Measurements from ENCODE around the gene XRCC6. TPM values are rescaled to one million over a fixed set of nuclear protein-coding genes. Genes with fewer than 3 reads are reported as not detected.
A peak's percentile ranks its signal among the peaks of the same experiment; 100 is the strongest.
"Not testable (repeated sequence)": the region's sequence is repeated elsewhere in the genome, so short reads cannot be mapped to it uniquely, and the experiment has no call there.

The XRCC6 gene
- total and polyA plus RNA-seq, 2 donors = 126 to 371 TPM

GRCh38 chr22:41682033-41682807 lies 61.1 kb downstream of the XRCC6 start:
- peak; percentile 59 to 87 (median 73) for DNase-seq (ENCODE audit: low read depth in 6 of 9, low spot score in 9 of 9)
- Histone ChIP-seq H3K27me3 (ENCODE audit: control insufficient read depth in 2 of 2, insufficient read depth in 1 of 2, low read length in 1 of 2) (no peaks in the 10 kb centered on the region), H3K9me3 (ENCODE audit: control insufficient read depth in 2 of 2, insufficient read depth in 1 of 2, low read length in 1 of 2) (no peaks in the 10 kb centered on the region), H3K4me3 (ENCODE audit: low read length in 2 of 2) (peak overlapping the region; percentile 59 to 63), H3K4me1 (ENCODE audit: control insufficient read depth in 2 of 2, insufficient read depth in 2 of 2, low read length in 2 of 2) (peaks cover 2 to 8% of the 10 kb centered on the region in 2 donors), H3K27ac (ENCODE audit: low read depth in 1 of 2, low read length in 1 of 2) (peak overlapping the region; percentile 76 to 87), H3K36me3 (ENCODE audit: control insufficient read depth in 2 of 2, insufficient read depth in 2 of 2, low read length in 1 of 2) (peaks cover 23 to 31% of the 10 kb centered on the region in 2 donors)
- 33% methylated on average over 50 of the region's 50 CpGs for WGBS

- Histone ChIP-seq H3K36me3 (ENCODE audit: control insufficient read depth in 2 of 2, insufficient read depth in 2 of 2, low read length in 1 of 2) (peaks cover 17 to 25% of the 10 kb centered on the region in 2 donors), H3K4me3 (ENCODE audit: low read length in 2 of 2) (peak overlapping the region in 1 of 2 donors; percentile 63), H3K9me3 (ENCODE audit: control insufficient read depth in 2 of 2, insufficient read depth in 1 of 2, low read length in 1 of 2) (peaks cover 0 to under 1% of the 10 kb centered on the region in 2 donors), H3K27ac (ENCODE audit: low read depth in 1 of 2, low read length in 1 of 2) (peak overlapping the region in 1 of 2 donors; percentile 87), H3K4me1 (ENCODE audit: control insufficient read depth in 2 of 2, insufficient read depth in 2 of 2, low read length in 2 of 2) (peaks cover 9 to 16% of the 10 kb centered on the region in 2 donors), H3K27me3 (ENCODE audit: control insufficient read depth in 2 of 2, insufficient read depth in 1 of 2, low read length in 1 of 2) (no peaks in the 10 kb centered on the region)
- no peak for DNase-seq (ENCODE audit: low read depth in 6 of 9, low spot score in 9 of 9)
- WGBS = 95% methylated on average over 9 of the region's 9 CpGs
Observed at GRCh38 chr22:41683052-41683451, 62.0 kb downstream of the XRCC6 start.

- peaks cover 0 to 6% of the 10 kb centered on the region in 2 donors for H3K9me3 ChIP-seq (ENCODE audit: control insufficient read depth in 2 of 2, insufficient read depth in 1 of 2, low read length in 1 of 2)
- peaks cover 10 to 17% of the 10 kb centered on the region in 2 donors for H3K4me1 ChIP-seq (ENCODE audit: control insufficient read depth in 2 of 2, insufficient read depth in 2 of 2, low read length in 2 of 2)
- peaks cover 11 to 19% of the 10 kb centered on the region in 2 donors for H3K36me3 ChIP-seq (ENCODE audit: control insufficient read depth in 2 of 2, insufficient read depth in 2 of 2, low read length in 1 of 2)
- no peak for DNase-seq (ENCODE audit: low read depth in 6 of 9, low spot score in 9 of 9)
- no peak overlapping the region for H3K27ac ChIP-seq (ENCODE audit: low read depth in 1 of 2, low read length in 1 of 2)
- no peak overlapping the region for H3K4me3 ChIP-seq (ENCODE audit: low read length in 2 of 2)
- 94% methylated on average over 3 of the region's 3 CpGs for WGBS
- no peaks in the 10 kb centered on the region for H3K27me3 ChIP-seq (ENCODE audit: control insufficient read depth in 2 of 2, insufficient read depth in 1 of 2, low read length in 1 of 2)
Observed at GRCh38 chr22:41683616-41684015, 62.5 kb downstream of the XRCC6 start.

- Histone ChIP-seq H3K27ac (ENCODE audit: low read depth in 1 of 2, low read length in 1 of 2) (no peak overlapping the region), H3K36me3 (ENCODE audit: control insufficient read depth in 2 of 2, insufficient read depth in 2 of 2, low read length in 1 of 2) (peaks cover 6 to 14% of the 10 kb centered on the region in 2 donors), H3K4me3 (ENCODE audit: low read length in 2 of 2) (no peak overlapping the region), H3K27me3 (ENCODE audit: control insufficient read depth in 2 of 2, insufficient read depth in 1 of 2, low read length in 1 of 2) (no peaks in the 10 kb centered on the region), H3K4me1 (ENCODE audit: control insufficient read depth in 2 of 2, insufficient read depth in 2 of 2, low read length in 2 of 2) (peaks cover 10 to 21% of the 10 kb centered on the region in 2 donors), H3K9me3 (ENCODE audit: control insufficient read depth in 2 of 2, insufficient read depth in 1 of 2, low read length in 1 of 2) (peaks cover 0 to 7% of the 10 kb centered on the region in 2 donors)
- WGBS = 95% methylated on average over 4 of the region's 4 CpGs
- DNase-seq (ENCODE audit: low read depth in 6 of 9, low spot score in 9 of 9) = no peak
Observed at GRCh38 chr22:41684194-41684593, 63.1 kb downstream of the XRCC6 start.

- H3K9me3 ChIP-seq (ENCODE audit: control insufficient read depth in 2 of 2, insufficient read depth in 1 of 2, low read length in 1 of 2); H3K4me3 ChIP-seq (ENCODE audit: low read length in 2 of 2); H3K27ac ChIP-seq (ENCODE audit: low read depth in 1 of 2, low read length in 1 of 2); H3K27me3 ChIP-seq (ENCODE audit: control insufficient read depth in 2 of 2, insufficient read depth in 1 of 2, low read length in 1 of 2); DNase-seq (ENCODE audit: low read depth in 6 of 9, low spot score in 9 of 9); H3K36me3 ChIP-seq (ENCODE audit: control insufficient read depth in 2 of 2, insufficient read depth in 2 of 2, low read length in 1 of 2): not testable (repeated sequence)
- peaks cover 8 to 20% of the 10 kb centered on the region in 2 donors for H3K4me1 ChIP-seq (ENCODE audit: control insufficient read depth in 2 of 2, insufficient read depth in 2 of 2, low read length in 2 of 2)
- 98% methylated on average over 11 of the region's 11 CpGs for WGBS
Observed at GRCh38 chr22:41686890-41687289, 65.8 kb downstream of the XRCC6 start.

GRCh38 chr22:41687901-41688364 lies 66.8 kb downstream of the XRCC6 start:
- under 1% methylated on average over 20 of the region's 20 CpGs for WGBS
- Histone ChIP-seq H3K27ac (ENCODE audit: low read depth in 1 of 2, low read length in 1 of 2) (peak overlapping the region; percentile 98 to 99), H3K4me3 (ENCODE audit: low read length in 2 of 2) (peak overlapping the region; percentile 74 to 97), H3K9me3 (ENCODE audit: control insufficient read depth in 2 of 2, insufficient read depth in 1 of 2, low read length in 1 of 2) (peaks cover 0 to 7% of the 10 kb centered on the region in 2 donors), H3K4me1 (ENCODE audit: control insufficient read depth in 2 of 2, insufficient read depth in 2 of 2, low read length in 2 of 2) (peaks cover 8 to 17% of the 10 kb centered on the region in 2 donors), H3K36me3 (ENCODE audit: control insufficient read depth in 2 of 2, insufficient read depth in 2 of 2, low read length in 1 of 2) (peaks cover 0 to under 1% of the 10 kb centered on the region in 2 donors), H3K27me3 (ENCODE audit: control insufficient read depth in 2 of 2, insufficient read depth in 1 of 2, low read length in 1 of 2) (no peaks in the 10 kb centered on the region)
- peak in 4 of 9 donors; percentile 5 to 57 (median 38) for DNase-seq (ENCODE audit: low read depth in 6 of 9, low spot score in 9 of 9)

GRCh38 chr22:41688365-41689211 lies 67.5 kb downstream of the XRCC6 start, which contains the start of gene SNU13:
Gene SNU13 (minus strand): TSS chr22:41688867. CDS start chr22:41688796, 71 bp downstream.
- H3K9me3 ChIP-seq (ENCODE audit: control insufficient read depth in 2 of 2, insufficient read depth in 1 of 2, low read length in 1 of 2) = peaks cover 0 to 7% of the 10 kb centered on the region in 2 donors
- H3K4me3 ChIP-seq (ENCODE audit: low read length in 2 of 2) = peak within 1 kb of the TSS; percentile 74 to 97
- H3K27ac ChIP-seq (ENCODE audit: low read depth in 1 of 2, low read length in 1 of 2) = peak within 1 kb of the TSS; percentile 98 to 99
- H3K4me1 ChIP-seq (ENCODE audit: control insufficient read depth in 2 of 2, insufficient read depth in 2 of 2, low read length in 2 of 2) = peaks cover 8 to 15% of the 10 kb centered on the region in 2 donors
- peaks cover 0 to 7% of the 10 kb centered on the region in 2 donors for H3K36me3 ChIP-seq (ENCODE audit: control insufficient read depth in 2 of 2, insufficient read depth in 2 of 2, low read length in 1 of 2)
- DNase-seq (ENCODE audit: low read depth in 6 of 9, low spot score in 9 of 9) = peak; percentile 80 to 96 (median 90)
- WGBS = under 1% methylated on average over 62 of the region's 62 CpGs
- no peaks in the 10 kb centered on the region for H3K27me3 ChIP-seq (ENCODE audit: control insufficient read depth in 2 of 2, insufficient read depth in 1 of 2, low read length in 1 of 2)

GRCh38 chr22:41690476-41690875 lies 69.4 kb downstream of the XRCC6 start:
- no peak for DNase-seq (ENCODE audit: low read depth in 6 of 9, low spot score in 9 of 9)
- peaks cover 4 to 15% of the 10 kb centered on the region in 2 donors for H3K36me3 ChIP-seq (ENCODE audit: control insufficient read depth in 2 of 2, insufficient read depth in 2 of 2, low read length in 1 of 2)
- no peak overlapping the region for H3K27ac ChIP-seq (ENCODE audit: low read depth in 1 of 2, low read length in 1 of 2)
- 95% methylated on average over 3 of the region's 3 CpGs for WGBS
- peaks cover 8 to 15% of the 10 kb centered on the region in 2 donors for H3K4me1 ChIP-seq (ENCODE audit: control insufficient read depth in 2 of 2, insufficient read depth in 2 of 2, low read length in 2 of 2)
- H3K4me3 ChIP-seq (ENCODE audit: low read length in 2 of 2) = no peak overlapping the region
- peaks cover 0 to 7% of the 10 kb centered on the region in 2 donors for H3K9me3 ChIP-seq (ENCODE audit: control insufficient read depth in 2 of 2, insufficient read depth in 1 of 2, low read length in 1 of 2)
- H3K27me3 ChIP-seq (ENCODE audit: control insufficient read depth in 2 of 2, insufficient read depth in 1 of 2, low read length in 1 of 2) = no peaks in the 10 kb centered on the region

Measured in thymus (tissue), 11 donors.